NCI-H1092 (cell line): ENCODE measurements around the gene WNT4.
"Not testable (repeated sequence)": the region's sequence is repeated elsewhere in the genome, so short reads cannot be mapped to it uniquely, and the experiment has no call there.

Source experiments
- DNase-seq: peaks from one replicate; lab custom pipeline; 2025; lab: John Stamatoyannopoulos, UW

Gene WNT4

DNA sequence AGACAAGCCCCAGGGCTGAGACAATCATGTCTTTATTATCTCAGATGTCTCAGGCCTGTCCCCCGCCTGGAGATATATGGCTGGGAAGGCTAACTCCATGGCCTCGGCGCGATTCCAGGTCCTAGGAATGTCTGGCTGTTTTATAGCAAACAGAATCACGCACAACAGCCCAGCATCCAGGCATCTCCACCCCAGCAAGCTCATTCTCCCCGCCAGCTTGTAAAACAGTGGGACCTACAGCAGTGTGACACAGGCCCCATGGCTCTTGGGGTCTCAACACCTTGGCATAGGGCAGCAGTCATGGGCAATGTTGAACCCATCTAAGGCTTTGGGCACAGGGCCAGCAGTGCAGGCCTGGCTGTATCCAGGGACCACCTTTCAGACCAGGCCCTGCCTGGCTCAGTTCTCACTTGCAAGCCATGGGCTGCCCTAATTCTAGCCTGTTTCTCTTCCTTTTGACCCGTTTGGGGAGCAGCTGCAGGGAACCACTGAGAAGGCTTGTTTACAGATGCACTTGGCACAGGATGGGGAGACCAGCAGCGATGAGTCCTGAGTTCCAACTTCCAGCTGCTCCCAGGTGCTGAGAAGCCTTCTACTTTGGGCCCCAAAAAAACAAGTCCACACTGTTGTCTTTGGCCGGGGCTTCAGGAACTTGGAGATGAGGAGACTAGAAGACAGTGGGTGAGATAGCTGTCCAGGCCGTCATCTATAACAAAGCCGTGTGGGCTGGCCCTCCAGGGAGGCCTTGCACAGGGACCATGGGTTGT, 34.4 kb downstream of the WNT4 start:
- DNase-seq: no peak

DNA sequence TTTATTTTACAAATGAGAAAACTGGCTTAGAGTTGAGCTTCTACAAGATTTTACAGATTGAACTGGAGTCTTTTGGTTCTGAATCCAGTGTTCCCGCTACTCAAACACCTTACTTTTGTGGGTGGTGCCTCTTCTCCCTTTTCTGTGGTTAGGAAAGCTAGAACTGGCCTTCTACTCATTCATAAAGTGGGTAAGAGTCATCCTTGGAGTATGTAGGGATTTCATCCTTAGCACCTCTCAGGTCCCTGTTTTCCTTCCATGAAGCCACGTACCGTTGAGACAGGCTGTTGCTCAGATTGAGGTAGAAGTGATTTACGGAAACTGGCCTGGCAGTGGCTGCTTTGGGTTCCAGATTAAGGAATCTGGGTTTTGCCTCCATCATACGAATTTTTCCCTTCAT, 35.8 kb downstream of the WNT4 start:
- DNase-seq: no peak

GRCh38 chr1:22105611-22106207, 37.2 kb downstream of the WNT4 start:
- peak; percentile 52 for DNase-seq

DNA sequence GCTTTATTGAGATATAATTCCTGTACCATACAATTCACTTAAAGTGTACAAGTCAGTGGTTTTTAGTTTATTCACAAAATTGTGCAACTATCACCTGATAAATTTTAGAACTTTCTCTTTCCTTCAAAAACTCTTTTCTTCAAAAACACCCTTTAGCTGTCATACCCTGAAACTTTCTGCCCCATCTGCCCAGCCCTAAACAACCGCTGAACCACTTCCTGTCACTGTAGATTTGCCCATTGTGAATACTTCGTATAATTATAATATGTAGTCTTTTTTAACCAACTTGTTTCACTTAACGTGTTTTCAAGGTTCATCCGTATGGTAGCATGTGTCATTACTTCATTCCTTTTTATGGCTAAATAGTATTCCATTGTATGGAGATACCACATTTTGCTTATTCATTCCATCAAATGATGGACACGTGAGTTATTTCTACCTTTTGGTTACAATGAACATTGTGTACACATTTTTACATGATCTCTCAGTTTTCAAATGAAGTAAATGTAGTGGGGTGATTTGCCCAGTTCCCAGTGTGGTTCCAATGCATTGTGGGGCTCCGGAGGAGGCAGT, 37.9 kb downstream of the WNT4 start:
- DNase-seq: no peak

DNA sequence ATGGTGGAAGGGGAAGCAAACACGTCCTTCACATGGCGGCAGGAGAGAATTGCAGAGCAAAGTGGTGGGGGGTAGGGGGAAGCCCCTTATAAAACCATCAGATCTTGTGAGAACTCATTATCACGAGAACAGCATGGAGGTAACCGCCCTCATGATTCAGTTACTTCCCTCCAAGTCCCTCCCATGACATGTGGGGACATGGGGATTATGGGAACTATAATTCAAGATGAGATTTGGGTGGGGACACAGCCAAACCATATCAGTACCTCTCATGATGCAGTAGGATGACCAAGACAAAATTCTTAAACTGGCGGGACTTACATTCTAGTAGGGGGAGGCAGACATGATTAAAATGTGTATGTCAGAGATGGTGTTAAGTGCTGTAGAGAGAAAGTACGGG, 38.8 kb downstream of the WNT4 start:
- DNase-seq: no peak

GRCh38 chr1:22102746-22103145, 40.2 kb downstream of the WNT4 start:
- DNase-seq: no peak

DNA sequence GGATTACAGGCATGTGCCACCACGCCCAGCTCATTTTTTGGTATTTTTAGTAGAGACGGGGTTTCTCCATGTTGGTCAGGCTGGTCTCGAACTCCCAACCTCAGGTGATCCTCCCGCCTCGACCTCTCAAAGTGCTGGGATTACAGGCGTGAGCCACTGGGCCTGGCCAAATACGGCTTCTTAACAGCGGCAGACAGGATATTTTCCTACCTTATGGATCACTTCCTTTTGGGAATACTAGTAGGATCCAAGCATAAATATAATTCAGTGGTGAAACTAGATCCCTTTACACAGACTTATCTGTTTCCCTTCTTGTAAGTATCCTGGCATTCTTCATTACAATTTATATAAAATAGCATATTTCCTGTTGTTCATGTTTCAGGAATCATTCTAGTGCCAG, 40.9 kb downstream of the WNT4 start:
- DNase-seq: no peak

GRCh38 chr1:22101199-22101598, 41.7 kb downstream of the WNT4 start:
- no peak for DNase-seq

DNA sequence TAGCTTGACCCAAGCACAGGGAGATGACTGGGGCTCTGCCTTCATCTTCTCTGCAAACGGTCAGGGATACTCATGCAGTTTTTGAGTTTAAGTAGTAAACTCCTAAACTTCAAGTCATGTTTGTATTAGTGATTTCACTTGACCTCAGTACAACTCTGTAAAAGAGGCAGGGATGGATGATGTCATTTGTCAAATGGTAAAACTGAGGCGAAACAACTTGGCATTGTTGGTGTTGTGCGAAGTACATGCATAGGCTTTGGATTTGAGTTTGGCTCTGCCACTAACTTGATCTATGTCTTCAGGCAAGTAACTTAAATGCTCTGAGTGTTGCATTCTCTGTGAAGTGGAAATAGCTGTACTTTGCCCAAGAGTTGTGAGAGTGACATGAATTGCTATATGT, 42.7 kb downstream of the WNT4 start:
- no peak for DNase-seq

- no peak for DNase-seq
Observed at GRCh38 chr1:22098752-22099151, 44.1 kb downstream of the WNT4 start.

DNA sequence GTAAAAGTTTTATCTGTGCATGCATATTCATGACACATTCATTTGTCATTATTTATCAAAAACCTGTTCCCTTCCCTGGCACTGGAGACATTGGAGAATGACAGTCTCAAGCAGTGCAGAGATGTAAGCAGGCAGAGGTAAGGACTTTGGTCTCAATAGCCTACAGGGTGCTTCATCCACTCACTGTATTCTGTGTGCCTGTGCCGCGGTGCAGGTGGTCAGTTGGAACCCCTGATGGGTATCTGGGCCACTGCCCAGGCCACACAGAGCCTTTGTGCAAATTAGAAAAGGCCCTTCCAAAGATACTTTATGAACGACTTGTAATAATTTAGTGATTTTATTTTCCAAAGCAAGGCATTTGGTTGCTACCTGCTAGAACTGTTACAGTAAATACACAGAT, 46.4 kb downstream of the WNT4 start:
- no peak for DNase-seq

DNA sequence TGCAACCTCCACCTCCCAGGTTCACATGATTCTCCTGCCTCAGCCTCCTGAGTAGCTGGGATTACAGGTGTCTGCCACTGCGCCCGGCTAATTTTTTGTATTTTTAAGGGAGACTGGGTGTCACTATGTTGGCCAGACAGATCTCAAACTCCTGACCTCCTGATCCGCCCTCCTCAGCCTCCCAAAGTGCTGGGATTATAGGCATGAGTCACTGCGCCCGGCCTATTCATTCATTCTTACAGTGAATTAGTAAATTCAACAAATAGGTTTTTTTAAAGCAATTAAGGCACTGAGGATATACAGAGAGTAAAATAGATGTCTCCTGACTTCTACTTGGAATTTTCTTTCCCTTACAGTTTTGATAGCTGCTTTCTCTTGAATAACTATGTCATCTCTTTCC, 46.9 kb downstream of the WNT4 start:
- DNase-seq: no peak

GRCh38 chr1:22093513-22093912, 49.4 kb downstream of the WNT4 start:
- DNase-seq: no peak

GRCh38 chr1:22092026-22092768, 50.7 kb downstream of the WNT4 start:
- not testable (repeated sequence) for DNase-seq

DNA sequence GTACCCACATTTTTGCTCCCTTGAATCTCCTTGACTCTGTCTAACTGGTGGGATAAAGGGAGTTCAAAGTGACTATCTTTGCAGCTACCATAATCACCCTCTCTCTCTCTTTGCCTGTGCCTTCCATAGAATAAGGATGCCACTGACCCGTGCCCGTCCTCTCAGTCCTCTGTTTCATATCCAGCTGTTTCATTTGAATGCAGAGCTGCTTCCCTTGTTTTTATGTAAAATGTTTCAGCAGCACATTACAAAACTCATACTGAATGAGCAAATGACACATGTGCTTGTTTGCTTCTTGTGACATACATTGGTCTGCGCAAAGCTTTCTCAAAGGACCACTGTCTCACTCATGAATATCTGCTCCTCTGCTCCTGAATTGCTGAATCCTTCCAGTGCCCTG, 52.0 kb downstream of the WNT4 start:
- DNase-seq: no peak

- DNase-seq: no peak
Observed at GRCh38 chr1:22089787-22090186, 53.1 kb downstream of the WNT4 start.

DNA sequence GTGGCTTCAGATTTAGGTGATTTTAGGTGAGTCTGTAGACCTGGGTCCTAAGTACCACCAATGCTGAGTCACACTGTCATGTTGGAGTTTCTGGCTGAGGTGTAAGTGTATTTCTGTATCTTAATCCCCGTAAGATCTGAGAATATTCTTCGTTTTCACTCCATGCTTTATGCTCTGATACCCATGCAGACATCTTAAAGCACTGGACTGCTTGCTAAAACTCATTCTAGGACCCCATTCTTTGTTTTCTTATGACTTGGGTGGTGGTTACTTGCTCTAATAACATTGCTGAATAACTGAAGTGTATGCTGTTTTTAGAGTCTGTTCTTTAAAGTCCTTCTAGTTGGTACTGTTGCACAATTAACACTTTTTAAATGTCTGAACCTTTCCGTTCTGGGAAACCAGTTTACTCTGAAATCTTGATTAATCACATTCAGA, 53.7 kb downstream of the WNT4 start:
- no peak for DNase-seq

DNA sequence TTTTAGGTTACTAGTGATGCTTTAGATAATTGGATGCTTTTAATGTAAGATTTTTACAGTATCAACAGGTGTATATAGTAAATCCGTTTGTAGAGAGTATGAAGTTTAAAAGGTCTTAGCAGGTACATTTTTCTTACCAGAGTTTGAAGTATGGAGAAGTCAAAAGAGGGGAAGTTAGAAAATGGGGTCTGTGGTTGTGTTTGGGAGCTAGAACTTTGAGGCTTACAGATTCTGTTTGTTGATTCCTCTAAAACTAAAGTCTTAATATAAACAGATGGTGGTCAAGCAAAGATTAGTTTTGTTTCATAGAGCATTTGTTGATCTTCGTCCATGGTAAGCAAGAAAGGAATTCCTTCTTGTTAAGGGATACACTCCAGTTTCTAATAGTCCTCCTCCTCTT, 54.6 kb downstream of the WNT4 start:
- DNase-seq: no peak

DNA sequence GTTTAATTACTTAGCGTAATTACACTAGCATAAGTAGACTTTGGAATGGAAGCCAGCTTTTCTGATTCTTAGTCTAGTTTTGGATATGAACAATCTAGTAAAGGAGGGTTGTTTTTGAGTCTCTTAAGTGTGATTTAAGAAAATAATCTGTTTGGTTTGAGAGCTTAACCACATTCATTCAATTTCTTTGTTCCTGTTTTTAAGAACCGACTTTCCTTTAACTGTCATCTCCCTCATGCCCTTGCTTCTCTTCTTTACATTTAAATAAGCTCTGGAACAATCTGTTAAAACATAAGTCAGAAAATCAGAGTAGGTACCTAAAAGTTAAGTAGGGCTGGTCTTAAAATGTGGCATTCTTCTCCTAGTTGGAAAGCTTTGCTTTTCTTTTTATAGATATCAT, 62.7 kb downstream of the WNT4 start:
- DNase-seq: no peak

GRCh38 chr1:22078133-22078532, 64.8 kb downstream of the WNT4 start:
- DNase-seq: no peak

DNA sequence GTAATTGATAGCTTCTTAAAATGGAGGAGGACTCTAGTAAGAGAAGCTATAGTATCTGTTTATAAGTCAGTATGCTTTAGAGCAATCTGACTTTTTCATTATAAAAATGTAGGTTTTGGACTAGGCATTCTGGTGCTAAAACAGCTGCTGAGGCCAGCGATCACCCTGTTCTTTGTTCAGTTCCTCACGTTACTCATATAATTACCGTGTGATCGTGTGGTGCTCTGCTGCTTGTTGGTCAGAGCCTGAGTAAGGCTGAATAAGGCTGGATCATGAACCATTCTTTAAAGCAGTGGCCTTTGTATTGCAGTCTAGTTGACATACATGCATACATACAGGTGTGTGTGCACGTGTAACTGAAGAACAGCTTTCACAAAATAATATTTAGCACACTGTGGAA, 65.2 kb downstream of the WNT4 start:
- no peak for DNase-seq

DNA sequence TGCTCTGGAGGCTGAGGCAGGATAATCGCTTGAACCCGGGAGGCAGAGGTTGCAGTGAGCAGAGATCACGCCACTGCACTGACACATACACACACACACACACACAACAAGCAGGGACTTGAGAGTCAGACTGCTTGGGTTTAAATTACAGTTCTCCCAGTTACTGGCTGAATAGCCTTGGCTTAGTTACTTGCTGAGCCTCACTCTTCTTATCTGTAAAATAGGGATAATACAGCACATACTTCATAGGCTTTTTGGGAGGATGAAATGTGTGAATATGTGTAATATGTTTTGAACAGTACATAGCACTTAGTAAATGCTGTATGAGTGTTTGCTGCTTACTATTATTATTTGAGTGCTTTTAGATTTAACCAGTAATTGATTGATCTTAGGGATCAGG, 66.6 kb downstream of the WNT4 start:
- no peak for DNase-seq

DNA sequence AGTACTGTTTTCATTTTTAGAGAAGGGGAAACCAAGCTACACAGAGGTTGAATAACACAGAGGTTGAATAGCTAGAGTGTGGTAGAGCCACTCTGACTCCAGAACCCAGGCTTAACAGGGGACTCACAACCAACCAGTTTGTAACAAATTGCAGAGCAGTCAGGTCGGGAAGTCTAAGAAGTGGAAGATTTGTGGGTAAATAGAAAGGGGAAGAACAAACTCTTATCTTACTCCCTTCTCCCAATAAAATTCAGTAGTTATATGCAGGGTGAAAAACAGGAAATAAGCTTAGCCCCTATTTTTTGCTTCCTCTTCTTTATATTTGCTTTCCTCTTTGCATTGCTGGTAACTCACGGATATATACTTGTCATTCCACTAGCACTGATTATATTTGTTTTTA, 67.2 kb downstream of the WNT4 start:
- DNase-seq: no peak
